ENCODE results near the gene ANKDD1A.

Gene ANKDD1A

GRCh38 chr15:64969401-64969800 lies 57.7 kb downstream of the ANKDD1A start:
- no peak for DNase-seq (ENCODE audit: low read depth)

- no peak for DNase-seq (ENCODE audit: low read depth)
Observed at GRCh38 chr15:64970698-64971097, 59.0 kb downstream of the ANKDD1A start.

GRCh38 chr15:64975390-64975789 lies 63.7 kb downstream of the ANKDD1A start:
- DNase-seq (ENCODE audit: low read depth) = peak; percentile 81

- DNase-seq (ENCODE audit: low read depth) = no peak
Observed at GRCh38 chr15:64979252-64979710, 67.6 kb downstream of the ANKDD1A start.

- no peak for DNase-seq (ENCODE audit: low read depth)
Observed at GRCh38 chr15:64981812-64982431, 70.2 kb downstream of the ANKDD1A start.

GRCh38 chr15:64982472-64982871 lies 70.8 kb downstream of the ANKDD1A start:
- peak; percentile 69 for DNase-seq (ENCODE audit: low read depth)

- DNase-seq (ENCODE audit: low read depth) = peak; percentile 80
Observed at GRCh38 chr15:64985366-64986033, 73.8 kb downstream of the ANKDD1A start.

GRCh38 chr15:64987136-64987535 lies 75.4 kb downstream of the ANKDD1A start:
- peak; percentile 73 for DNase-seq (ENCODE audit: low read depth)

- peak; percentile 94 for DNase-seq (ENCODE audit: low read depth)
Observed at GRCh38 chr15:64989416-64990167, 77.9 kb downstream of the ANKDD1A start, which contains the start of gene SPG21. TSS of gene SPG21 (minus strand) at chr15:64989914. CDS start at chr15:64983569, 6,345 bp downstream.

GRCh38 chr15:64990168-64990470 lies 78.4 kb downstream of the ANKDD1A start:
- no peak for DNase-seq (ENCODE audit: low read depth)

GRCh38 chr15:64991536-64992135 lies 79.9 kb downstream of the ANKDD1A start:
- DNase-seq (ENCODE audit: low read depth) = peak; percentile 4

- no peak for DNase-seq (ENCODE audit: low read depth)
Observed at GRCh38 chr15:64993290-64993689, 81.6 kb downstream of the ANKDD1A start.

- no peak for DNase-seq (ENCODE audit: low read depth)
Observed at GRCh38 chr15:64997066-64997465, 85.4 kb downstream of the ANKDD1A start.

- DNase-seq (ENCODE audit: low read depth) = peak; percentile 55
Observed at GRCh38 chr15:64997745-64998375, 86.2 kb downstream of the ANKDD1A start.

- DNase-seq (ENCODE audit: low read depth) = peak; percentile 24
Observed at GRCh38 chr15:65004993-65005392, 93.3 kb downstream of the ANKDD1A start.

GRCh38 chr15:65006876-65007275 lies 95.2 kb downstream of the ANKDD1A start:
- no peak for DNase-seq (ENCODE audit: low read depth)
